NK-92 (cell line): ENCODE results near the gene UTP4.
"Not testable (repeated sequence)": the region's sequence is repeated elsewhere in the genome, so short reads cannot be mapped to it uniquely, and the experiment has no call there.

ENCODE experiments used
- DNase-seq: peaks from one replicate; lab custom pipeline; 2025; ENCODE audit not compliant: unreplicated experiment; lab: John Stamatoyannopoulos, UW

UTP4 gene

DNA sequence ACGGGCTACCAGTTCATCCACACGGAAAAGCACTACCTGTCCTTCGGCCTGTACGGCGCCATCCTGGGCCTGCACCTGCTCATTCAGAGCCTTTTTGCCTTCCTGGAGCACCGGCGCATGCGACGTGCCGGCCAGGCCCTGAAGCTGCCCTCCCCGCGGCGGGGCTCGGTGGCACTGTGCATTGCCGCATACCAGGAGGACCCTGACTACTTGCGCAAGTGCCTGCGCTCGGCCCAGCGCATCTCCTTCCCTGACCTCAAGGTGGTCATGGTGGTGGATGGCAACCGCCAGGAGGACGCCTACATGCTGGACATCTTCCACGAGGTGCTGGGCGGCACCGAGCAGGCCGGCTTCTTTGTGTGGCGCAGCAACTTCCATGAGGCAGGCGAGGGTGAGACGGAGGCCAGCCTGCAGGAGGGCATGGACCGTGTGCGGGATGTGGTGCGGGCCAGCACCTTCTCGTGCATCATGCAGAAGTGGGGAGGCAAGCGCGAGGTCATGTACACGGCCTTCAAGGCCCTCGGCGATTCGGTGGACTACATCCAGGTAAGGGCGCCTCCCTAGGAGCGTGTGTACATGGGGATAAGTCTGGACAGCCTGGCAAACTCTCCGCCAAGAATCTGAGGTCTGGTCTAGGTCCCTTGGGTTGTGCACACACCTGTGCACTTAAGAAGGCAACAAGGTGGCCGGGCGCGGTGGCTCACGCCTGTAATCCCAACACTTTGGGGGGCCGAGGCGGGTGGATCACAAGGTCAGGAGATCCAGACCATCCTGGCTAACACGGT lies 22.8 kb upstream of the UTP4 start:
- DNase-seq = no peak

DNA sequence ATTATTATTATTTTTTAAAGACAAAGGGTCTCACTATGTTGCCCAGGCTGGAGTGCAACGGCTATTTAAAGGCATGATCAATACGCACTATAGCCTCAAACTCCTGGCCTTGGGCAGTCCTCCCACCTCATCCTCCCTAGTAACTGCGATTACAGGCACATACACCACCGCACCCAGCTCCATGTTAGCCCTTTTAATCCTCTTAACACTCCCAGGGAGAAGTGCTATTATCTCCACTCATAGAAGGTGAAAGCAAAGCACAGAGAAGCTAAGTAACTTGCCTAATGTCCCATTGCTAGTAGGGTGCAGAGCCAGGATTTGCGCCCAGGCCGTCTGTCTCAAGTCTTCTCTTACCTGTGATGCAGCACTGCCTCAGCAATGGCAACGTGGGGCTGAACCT lies 22.0 kb upstream of the UTP4 start:
- no peak for DNase-seq

DNA sequence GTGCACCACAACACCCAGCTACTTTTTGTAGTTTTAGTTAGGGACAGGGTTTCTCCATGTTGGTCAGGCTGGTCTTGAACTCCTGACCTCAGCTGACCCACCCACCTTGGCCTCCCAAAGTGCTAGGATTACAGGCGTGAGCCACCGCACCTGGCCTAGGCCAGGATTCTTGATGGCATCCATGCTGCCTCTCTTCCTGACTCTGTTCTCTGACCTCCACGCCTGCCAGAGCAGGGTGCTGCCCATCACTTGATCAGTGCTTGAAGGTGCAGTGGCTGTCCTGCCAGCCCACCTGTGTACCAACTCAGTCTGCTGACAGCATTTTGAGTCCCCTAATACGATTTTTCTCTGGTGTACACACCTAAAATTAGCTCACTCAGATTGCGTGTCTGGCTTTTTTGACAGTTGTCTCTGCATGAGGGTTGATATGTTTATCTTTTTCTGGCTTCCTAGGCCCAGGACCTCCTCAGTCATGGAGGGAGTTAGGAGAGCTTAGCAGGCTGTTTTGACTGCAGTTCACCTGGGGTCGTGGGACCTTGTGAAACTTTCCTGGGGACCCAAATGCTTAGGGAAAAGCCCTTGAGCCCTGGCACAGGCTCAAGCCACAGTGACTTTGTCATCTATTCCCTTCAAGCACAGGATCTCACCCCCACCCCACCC lies 21.1 kb upstream of the UTP4 start:
- no peak for DNase-seq

DNA sequence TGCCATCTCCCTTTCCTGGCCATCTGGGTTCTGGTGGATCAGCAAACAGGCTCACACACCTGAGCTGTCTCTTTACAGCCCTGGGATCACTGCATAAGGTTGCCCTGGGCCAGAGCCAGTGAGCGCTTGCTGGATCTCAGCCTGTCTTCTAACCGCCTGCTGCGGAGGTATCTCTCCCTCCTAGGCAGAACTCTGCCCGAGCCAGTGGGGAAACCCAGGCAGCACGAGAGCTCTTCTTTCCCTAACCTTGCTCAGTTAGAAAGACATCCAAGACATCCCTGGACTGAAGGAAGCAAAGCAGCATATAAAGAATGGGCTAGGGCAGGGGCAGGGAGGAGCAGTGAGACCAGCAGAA lies 20.6 kb upstream of the UTP4 start:
- DNase-seq = no peak

DNA sequence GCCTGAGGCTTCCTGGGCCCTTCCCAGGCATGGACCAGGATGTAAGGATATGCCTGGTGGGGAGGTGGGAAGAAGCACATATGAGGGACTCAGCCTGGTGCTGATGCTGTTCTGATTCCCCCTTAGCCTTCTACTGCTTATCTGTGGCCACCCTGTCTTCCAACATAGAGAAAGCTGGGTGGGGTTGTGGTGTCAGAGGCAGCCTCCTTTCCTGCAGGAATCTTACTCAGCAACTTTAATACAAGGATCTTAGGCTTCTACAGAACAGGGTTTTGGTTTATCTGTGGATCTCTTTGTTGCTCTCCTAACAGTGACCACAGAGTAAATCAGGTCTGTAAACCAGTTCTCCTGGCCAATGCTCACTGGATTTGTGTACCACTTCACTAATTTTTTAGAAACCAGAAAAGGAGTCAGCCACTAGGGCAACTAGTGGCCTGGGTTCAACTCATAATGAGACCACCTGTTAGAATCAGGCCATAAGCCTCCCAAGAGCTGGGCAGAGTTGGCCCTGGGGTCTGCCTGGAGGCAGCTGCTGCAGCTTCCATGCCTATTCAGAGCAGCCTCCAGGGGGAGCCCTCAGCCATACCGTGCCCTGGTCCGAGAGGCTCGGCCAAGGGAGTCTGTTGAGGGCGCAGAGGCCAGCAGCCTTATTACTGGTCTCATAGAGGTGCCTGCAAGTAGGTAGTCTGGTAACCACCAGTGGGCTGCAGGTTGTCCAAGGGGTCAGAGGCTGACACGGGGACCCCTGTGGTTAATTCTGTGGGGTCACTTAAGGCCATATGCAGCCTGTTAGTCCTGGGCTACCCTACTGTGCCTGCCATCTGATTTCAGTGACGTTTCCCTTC lies 19.9 kb upstream of the UTP4 start:
- no peak for DNase-seq

DNA sequence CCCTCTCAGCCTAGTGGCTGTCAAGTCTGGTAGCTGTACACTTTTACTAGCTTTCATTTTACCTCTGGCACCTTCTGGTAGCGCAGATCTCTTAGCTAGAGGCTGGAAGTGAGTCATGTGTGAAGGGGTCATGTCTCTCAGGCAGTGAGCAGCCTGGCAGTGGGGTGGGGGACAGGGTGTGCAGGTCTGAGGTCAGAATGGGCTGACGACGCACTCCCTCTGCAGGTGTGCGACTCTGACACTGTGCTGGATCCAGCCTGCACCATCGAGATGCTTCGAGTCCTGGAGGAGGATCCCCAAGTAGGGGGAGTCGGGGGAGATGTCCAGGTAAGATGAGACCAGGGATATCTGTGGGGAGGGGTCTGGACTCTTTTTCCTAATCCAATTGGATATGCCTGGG lies 19.2 kb upstream of the UTP4 start:
- no peak for DNase-seq

DNA sequence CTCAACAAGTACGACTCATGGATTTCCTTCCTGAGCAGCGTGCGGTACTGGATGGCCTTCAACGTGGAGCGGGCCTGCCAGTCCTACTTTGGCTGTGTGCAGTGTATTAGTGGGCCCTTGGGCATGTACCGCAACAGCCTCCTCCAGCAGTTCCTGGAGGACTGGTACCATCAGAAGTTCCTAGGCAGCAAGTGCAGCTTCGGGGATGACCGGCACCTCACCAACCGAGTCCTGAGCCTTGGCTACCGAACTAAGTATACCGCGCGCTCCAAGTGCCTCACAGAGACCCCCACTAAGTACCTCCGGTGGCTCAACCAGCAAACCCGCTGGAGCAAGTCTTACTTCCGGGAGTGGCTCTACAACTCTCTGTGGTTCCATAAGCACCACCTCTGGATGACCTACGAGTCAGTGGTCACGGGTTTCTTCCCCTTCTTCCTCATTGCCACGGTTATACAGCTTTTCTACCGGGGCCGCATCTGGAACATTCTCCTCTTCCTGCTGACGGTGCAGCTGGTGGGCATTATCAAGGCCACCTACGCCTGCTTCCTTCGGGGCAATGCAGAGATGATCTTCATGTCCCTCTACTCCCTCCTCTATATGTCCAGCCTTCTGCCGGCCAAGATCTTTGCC lies 18.0 kb upstream of the UTP4 start:
- no peak for DNase-seq

DNA sequence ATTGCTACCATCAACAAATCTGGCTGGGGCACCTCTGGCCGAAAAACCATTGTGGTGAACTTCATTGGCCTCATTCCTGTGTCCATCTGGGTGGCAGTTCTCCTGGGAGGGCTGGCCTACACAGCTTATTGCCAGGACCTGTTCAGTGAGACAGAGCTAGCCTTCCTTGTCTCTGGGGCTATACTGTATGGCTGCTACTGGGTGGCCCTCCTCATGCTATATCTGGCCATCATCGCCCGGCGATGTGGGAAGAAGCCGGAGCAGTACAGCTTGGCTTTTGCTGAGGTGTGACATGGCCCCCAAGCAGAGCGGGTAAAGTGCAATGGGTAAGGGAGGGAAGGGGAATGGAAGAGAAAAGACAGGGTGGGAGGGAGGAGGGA lies 17.5 kb upstream of the UTP4 start:
- DNase-seq = no peak

DNA sequence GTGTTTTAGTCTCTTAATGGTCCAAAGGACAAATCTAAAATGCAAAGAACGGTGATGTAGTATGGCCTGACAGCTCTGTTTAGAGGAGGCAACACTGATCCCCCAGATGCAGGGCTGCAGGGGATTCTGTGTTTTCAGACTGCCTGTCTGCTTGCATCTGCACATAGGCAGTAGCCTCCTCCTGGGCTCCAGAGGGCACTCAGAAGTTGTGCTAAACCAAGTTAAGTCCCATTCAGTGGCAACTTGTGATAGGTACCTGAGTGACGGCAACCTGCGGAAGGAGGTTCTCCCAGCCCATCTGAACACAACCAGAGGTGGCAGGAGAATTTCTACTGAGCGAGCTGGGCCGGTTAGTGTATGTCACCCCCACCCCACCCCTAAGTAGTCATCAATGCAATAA lies 17.1 kb upstream of the UTP4 start:
- no peak for DNase-seq

DNA sequence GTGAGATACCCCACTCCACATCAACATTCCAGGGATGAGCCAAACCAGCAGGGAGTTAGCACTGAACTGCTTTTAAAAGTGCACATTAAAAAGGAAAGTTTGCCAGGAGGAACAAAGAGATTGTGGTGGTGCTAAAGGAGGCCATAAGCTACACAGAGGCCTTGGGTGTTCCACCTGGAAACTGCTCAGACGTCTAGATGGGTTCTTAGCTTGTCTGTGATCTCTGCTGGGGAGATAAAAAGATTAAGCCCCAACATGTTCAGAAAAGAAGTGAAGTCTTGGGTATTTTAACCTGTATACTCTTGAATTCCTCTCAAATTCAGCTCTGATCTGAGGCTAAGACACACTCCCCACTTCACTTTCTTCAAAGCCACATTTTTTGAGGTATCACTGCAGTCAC lies 16.6 kb upstream of the UTP4 start:
- DNase-seq = no peak

DNA sequence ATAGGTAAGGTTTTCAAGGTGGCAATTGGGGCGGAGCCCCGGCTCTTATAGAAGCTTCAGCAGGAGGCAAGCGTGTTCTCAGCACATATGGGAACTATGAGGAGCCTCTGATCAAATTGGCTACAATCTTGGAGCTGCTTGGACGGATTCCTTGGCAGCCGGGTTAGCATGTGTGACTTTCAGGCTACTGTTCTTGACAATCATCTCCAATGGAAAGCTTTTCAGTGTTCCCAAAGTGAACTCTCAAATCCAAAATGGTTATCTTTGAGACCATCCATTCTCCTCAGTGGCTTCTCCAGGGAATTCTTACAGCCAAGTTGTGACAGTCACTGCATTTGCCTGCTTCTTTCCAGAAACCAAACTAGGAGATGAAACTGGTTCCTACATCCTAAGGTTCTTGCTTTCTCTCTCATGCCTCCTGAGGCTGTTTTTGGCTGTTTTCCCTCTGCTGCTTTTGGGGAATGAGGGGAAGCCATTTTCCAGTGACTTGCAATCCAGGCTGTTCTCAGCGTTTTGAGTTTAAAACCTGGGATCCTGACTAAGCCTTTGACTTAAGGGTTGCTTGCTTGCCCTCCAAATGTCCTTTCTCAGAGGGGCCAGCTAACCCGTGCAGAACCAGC lies 16.1 kb upstream of the UTP4 start:
- no peak for DNase-seq

DNA sequence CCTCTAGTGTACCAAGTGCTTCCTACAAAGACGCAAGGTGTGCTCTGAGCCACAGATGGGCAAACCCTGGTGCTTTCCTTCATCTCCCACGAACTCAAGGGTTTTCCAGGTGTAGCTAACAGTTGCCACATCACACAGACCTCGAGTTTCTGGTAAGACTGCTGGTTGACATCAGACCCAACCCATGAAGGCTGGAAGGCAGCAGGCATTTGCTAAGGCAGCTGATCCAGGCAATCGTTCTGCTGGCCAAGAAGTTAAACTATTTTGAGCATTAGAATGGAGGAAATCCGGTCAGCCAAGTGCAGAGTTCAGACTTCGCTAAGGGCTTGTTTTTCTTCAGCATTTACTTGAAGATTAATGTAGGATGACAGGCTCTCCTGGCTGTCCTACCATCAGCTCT lies 15.5 kb upstream of the UTP4 start:
- no peak for DNase-seq

DNA sequence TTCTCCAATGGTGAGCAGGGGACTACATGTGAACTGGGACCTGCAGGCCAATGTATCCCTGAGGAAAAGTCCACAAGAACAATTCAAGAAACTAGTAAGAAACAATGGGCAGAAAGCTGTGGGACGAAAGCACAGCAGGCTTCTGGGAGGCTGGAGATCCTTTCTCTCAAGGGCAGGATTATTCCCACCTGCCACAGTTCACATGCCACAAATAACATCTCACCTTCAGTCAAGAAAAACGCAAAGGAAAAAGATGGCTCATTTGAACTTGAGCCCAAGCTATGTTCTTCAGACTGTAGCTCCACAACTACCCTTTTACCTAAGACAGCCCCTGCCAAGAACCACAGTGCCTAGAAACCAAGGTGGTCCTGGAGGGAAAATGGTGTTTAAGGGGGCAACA lies 14.0 kb upstream of the UTP4 start:
- DNase-seq = no peak

DNA sequence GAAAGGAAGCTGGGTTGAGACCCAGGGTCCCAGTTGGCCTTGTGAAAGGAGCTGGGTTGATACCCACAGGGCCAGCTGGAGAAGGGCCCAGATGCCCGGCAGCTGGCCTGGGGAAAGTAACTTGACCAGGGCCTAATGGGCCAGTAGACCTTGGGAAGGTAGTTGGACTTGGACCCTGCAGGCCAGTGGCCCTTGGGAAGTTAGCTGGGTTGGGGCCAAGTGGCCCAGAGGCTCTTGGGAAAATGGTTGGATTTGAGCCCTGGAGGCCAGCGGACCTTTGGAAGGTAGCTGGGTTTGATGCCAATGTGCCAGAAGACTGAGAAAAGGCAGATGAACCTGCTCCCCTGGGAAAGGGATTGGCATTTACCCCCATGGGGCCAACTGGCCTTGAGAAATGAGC lies 13.5 kb upstream of the UTP4 start:
- DNase-seq = no peak

DNA sequence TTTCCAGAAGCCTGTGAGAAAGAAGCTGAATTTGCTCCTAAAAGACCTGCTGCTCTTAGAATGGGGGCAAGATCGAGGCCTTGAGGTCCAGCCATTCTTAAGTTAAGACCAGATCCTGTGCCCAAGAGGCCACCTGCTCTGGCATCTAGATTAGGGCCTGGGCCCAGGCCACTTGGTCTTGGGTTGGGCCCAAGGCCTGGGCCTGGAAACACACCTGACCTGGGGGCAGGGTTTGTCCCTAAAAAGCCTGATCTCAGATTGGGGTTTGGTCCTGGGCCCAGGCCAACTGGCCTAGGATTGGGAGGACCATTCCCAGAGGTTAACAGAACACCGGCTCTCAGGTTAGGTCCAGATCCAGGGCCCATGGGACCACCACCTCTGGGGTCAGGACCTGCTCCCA lies 12.9 kb upstream of the UTP4 start:
- DNase-seq = no peak

DNA sequence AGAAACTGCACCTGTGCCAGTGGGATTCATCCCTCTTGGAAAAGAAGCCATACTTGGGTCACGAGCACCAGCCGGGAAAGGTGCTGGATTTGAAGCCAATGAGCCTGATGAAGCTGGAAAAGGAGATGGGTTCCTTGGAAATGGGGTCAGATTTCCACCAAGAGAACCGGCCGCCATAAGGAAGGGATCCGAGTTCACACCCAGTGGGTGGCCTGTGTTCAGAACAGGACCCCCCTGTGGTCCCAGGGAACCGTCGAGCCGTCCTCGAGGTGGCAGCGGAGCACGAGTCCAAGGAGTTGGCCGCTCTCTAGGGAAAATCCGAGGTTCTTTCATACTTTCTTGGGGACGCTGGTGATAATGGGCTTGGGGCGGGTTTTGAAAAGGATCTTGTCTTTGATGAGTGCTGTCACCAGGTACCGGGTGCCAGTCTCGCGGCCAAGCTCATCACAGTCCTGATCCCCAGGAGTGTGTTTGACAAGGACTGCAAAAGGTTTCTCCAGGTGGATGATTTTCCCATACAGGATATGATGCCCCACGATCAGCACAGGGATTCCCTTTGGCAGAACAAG lies 12.3 kb upstream of the UTP4 start:
- DNase-seq = no peak

DNA sequence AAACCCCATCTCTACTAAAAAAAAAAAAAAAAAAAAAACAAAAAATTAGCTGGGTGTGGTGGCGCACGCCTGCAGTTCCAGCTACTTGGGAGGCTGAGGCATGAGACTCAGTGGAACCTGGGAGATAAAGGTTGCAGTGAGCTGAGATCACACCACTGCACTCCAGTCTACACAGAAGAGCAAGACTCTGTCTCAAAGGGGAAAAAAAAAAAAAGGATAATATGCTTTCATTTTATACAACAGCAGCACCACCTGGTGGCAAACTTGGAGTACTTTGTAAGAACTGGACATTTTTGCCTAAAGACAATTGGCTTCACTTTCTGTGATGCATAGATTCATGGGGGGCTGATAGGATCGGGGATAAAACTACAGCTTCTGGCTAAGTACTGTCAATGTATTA lies 8.5 kb upstream of the UTP4 start:
- no peak for DNase-seq

DNA sequence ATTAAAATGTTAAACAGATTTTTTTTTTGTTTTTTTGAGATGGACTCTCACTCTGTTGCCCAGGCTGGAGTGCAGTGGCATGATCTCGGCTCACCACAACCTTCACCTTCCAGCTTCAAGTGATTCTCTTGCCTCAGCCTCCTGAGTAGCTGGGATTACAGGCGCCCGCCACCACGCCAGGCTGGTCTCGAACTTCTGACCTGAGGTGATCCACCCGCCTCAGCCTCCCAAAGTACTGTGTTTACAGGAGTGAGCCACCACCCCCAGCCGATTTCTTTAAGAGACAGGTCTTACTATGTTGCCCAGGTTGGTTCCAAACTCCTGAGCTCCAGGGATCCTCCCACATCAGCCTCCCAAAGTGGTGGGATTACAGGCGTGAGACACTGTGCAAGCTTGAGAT lies 8.0 kb upstream of the UTP4 start:
- not testable (repeated sequence) for DNase-seq

DNA sequence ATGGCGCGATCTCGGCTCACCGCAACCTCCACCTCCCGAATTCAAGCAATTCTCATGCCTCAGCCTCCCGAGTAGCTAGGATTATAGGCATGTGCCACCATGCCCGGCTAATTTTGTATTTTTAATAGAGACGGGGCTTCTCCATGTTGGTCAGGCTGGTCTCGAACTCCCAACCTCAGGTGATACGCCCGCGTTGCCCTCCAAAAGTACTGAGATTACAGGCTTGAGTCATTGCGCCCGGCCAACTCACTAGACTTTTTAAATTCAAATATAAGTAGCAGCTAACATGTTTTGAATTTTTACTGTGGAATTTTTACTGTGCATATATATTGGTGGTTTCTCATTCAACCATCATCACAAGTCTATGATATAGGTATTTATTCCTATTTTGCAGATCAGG lies 7.5 kb upstream of the UTP4 start:
- DNase-seq = not testable (repeated sequence)

DNA sequence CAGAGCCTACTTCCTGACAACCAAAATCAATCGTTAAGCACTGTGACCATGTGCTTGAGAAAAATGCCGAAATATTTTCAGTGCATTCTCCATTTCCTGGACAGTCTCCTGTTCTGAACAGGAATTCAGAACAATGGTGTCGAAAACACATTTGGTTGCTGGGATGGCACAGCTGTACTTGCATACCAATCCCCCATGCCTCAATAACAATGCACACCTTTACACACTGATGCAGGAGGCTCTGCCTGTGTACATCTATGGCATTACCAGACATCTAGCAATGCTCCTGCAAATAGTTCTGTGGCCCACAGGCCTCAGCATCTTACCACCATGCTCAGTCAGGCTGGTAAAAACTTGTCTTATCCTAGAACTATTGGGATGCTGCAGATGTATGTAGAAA lies 6.2 kb upstream of the UTP4 start:
- DNase-seq = no peak

DNA sequence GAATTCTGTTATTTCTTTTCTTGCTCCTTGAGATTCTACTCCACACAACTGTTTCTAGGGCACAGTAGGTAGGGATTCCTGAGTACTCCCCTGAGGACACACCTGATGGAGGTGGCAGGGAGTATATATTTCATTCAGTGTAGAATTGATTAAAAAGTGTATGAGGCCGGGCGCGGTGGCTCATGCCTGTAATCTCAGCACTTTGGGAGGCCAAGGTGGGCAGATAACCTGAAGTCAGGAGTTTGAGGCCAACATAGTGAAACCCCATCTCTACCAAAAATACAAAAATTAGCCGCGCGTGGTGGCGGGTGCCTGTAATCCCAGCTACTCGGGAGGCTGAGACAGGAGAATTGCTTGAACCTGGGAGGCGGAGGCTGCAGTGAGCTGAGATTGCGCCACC lies 5.6 kb upstream of the UTP4 start:
- not testable (repeated sequence) for DNase-seq
